ENCODE data around the gene WARS2.

DNA sequence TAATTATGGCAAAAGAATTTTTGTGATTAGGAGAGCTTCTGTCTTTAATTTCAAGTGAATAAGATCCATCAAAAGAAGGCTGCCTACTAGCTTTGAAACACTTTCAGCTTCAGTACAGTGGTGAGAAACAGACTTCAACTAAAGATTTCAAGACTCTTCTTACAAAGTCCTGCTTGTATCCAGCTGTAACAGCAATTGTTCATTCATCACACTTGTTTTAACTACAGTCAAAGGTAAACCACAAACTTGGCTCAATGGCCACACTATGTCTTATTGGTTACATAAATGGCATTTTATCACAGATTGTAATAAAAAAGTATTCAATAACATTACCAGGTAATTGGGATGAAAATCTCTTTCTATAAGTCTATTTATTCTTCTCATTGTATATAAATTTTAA is 59.2 kb downstream of the WARS2 start:
- no peak for TF ChIP-seq POLR2A (IDR thresholded peaks at IDR 0.05; ENCODE audit: low read length)
- no peak for TF ChIP-seq GATA1 (IDR thresholded peaks at IDR 0.05; ENCODE audit: low read depth, low read length)

Data from erythroblast (primary cell).